ENCODE results near the gene LRCOL1.

LRCOL1 gene

DNA sequence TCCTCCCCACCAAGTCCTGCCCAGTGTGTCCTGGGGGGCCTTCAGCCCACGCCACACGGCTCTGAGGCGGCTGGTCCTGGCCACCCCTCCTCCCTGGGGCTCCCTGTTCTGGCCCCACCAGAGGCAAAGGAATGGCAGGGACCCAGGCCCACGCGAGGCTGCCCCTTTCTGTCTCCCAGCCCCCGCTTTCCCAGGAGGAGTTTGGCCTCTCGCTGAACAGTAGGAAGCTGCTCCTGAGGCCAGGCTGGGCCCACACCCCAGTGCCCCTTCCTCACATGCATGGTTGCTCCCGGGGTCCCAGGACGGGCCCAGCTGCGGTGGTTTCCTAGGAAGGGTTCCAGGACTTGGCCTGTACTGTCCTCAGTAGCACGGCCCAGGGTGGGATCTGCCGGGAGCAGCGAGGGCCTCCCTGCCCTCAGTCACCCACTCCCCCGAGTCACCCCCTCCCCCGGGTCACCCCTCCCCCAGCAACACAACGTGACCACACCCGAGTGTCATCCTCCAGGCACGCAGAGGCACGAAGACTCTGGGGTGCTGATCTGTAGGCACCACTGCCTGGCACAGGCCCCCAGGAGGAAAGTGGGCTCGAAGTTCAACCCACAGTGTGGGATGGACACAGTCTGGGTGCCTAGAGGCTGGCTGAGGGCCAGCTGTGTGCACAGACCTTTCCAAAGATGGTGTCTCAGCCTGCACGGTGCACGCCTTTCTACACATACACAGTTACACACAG lies 33.0 kb downstream of the LRCOL1 start:
- no peak overlapping the region for H3K27ac Mint-ChIP-seq

DNA sequence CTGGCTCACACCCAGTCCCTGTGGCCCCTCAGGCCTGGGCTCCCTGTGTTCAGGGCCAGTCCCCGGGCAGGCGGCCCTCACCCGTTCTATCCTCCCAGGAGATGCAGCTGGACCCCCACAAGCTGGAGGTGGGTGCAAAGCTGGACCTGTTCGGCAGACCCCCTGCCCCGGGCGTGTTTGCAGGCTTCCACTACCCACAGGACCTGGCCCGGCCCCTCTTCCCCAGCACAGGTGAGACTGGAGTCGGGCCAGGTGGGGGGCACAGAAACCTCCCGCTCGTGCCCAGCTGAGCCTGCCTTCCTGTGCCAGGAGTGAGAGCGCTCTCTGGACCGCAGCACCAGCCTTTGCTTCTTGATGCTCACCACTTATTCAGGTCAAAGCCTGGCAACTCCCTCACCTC lies 33.7 kb downstream of the LRCOL1 start:
- Mint-ChIP-seq H3K4me3 (no peak overlapping the region), H3K4me1 (no peaks in the 10 kb centered on the region), H3K27ac (no peak overlapping the region), H3K9me3 (no peaks in the 10 kb centered on the region), H3K36me3 (peaks cover 24% of the 10 kb centered on the region)
- DNase-seq (ENCODE audit: low spot score in 2 of 2) = no peak
- no peak for ATAC-seq

More for the DNA sequence above, 33.0 kb downstream of the LRCOL1 start:
- DNase-seq (ENCODE audit: low spot score in 2 of 2) = no peak
- Mint-ChIP-seq H3K4me3 (no peak overlapping the region), H3K9me3 (no peaks in the 10 kb centered on the region), H3K4me1 (no peaks in the 10 kb centered on the region), H3K36me3 (peaks cover 24% of the 10 kb centered on the region)
- no peak for ATAC-seq

- H3K9me3 Mint-ChIP-seq = no peaks in the 10 kb centered on the region
- H3K27ac Mint-ChIP-seq = no peak overlapping the region
- DNase-seq (ENCODE audit: low spot score in 2 of 2) = no peak
- no peak overlapping the region for H3K4me3 Mint-ChIP-seq
- peaks cover 24% of the 10 kb centered on the region for H3K36me3 Mint-ChIP-seq
- no peak for ATAC-seq
- no peaks in the 10 kb centered on the region for H3K4me1 Mint-ChIP-seq
Measured at GRCh38 chr12:132575661-132576060, 34.7 kb downstream of the LRCOL1 start.

DNA sequence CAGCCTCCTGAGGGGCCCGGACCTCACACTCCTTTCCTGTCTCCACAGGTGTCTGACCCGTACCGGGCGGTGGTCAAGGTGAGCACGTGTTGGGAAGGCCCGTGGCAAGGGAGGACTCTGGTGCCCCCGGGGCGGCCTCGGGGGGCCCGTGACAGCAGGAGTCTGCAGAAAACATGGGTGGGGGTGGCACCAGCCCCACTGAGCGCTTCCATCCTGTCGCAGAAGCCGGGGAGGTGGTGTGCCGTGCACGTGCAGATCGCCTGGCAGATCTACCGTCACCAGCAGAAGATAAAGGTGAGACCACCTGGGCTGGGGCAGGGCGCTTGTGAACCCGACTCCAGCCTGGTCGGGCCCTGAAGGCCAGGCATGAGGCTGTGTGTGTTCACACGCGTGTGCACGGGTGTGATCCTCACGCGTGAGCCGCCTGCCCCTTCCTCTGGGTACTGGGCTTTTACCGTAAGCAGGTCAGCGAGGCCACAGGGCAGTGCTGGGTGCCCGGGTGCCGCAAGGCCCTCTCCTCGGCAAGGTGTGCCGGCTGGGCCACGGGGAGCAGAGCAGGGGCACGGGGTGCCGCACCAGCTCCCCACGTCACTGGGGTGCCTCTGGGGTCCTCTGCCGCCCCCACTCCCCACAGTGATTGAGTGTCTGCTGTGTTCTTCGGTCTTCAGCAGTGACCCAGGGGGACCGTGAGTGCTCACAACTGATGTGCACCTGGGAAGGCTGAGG lies 35.9 kb downstream of the LRCOL1 start:
- Mint-ChIP-seq H3K27ac (no peak overlapping the region), H3K9me3 (no peaks in the 10 kb centered on the region), H3K36me3 (peaks cover 21% of the 10 kb centered on the region), H3K4me1 (no peaks in the 10 kb centered on the region), H3K4me3 (no peak overlapping the region)
- DNase-seq (ENCODE audit: low spot score in 2 of 2) = no peak
- no peak for ATAC-seq

- Mint-ChIP-seq H3K36me3 (peaks cover 15% of the 10 kb centered on the region), H3K27ac (no peak overlapping the region), H3K4me1 (no peaks in the 10 kb centered on the region), H3K9me3 (no peaks in the 10 kb centered on the region), H3K4me3 (no peak overlapping the region)
- no peak for ATAC-seq
- DNase-seq (ENCODE audit: low spot score in 2 of 2) = no peak
Measured at GRCh38 chr12:132572801-132573760, 37.3 kb downstream of the LRCOL1 start.

DNA sequence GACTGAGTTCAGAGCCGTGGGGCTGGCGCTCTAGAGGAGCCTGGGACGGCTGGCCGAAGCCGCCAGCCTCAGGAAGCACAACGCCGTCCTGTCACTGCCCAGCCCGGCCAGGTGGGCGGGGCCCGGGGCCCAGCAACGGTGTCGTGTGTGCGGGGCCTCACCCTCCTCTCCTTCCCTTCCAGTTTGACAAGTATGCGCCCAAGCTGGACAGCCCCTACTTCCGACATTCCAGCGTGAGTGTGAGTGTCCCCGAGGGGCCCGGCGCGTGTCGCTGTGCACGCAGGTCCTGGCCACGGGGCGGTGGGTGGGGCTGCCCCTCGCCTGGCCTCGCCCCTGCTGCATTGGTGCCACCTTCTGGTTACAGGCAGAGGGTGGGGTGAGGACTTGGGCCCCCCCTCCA lies 38.3 kb downstream of the LRCOL1 start:
- no peak overlapping the region for H3K4me3 Mint-ChIP-seq
- no peaks in the 10 kb centered on the region for H3K4me1 Mint-ChIP-seq
- H3K36me3 Mint-ChIP-seq = peaks cover 15% of the 10 kb centered on the region
- H3K27ac Mint-ChIP-seq = no peak overlapping the region
- DNase-seq (ENCODE audit: low spot score in 2 of 2) (no peak), ATAC-seq (no peak)
- no peaks in the 10 kb centered on the region for H3K9me3 Mint-ChIP-seq

GRCh38 chr12:132571598-132571997 lies 38.8 kb downstream of the LRCOL1 start:
- no peak overlapping the region for H3K27ac Mint-ChIP-seq
- DNase-seq (ENCODE audit: low spot score in 2 of 2) (no peak), ATAC-seq (no peak)
- no peaks in the 10 kb centered on the region for H3K4me1 Mint-ChIP-seq
- peaks cover 12% of the 10 kb centered on the region for H3K36me3 Mint-ChIP-seq
- H3K9me3 Mint-ChIP-seq = no peaks in the 10 kb centered on the region
- H3K4me3 Mint-ChIP-seq = no peak overlapping the region

DNA sequence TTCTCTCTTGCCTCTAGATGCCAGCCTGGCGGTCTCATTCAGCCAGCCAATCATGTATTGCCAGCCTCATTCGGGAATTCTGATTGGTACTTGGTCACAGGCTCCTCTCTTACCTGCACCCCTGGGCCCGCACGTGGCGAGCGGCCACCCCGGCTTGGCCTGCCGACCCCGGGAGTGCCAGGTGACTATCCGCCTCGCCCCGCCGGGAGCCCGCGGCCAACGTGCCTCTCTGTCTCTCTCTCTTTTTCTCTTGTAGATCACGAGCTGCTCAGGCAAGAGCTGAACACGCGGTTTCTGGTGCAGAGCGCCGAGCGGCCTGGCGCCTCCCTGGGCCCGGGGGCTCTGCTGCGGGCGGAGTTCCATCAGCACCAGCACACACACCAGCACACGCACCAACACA lies 39.3 kb downstream of the LRCOL1 start:
- Mint-ChIP-seq H3K4me1 (no peaks in the 10 kb centered on the region), H3K9me3 (no peaks in the 10 kb centered on the region), H3K27ac (no peak overlapping the region), H3K4me3 (no peak overlapping the region), H3K36me3 (peaks cover 11% of the 10 kb centered on the region)
- no peak for DNase-seq (ENCODE audit: low spot score in 2 of 2)
- no peak for ATAC-seq

DNA sequence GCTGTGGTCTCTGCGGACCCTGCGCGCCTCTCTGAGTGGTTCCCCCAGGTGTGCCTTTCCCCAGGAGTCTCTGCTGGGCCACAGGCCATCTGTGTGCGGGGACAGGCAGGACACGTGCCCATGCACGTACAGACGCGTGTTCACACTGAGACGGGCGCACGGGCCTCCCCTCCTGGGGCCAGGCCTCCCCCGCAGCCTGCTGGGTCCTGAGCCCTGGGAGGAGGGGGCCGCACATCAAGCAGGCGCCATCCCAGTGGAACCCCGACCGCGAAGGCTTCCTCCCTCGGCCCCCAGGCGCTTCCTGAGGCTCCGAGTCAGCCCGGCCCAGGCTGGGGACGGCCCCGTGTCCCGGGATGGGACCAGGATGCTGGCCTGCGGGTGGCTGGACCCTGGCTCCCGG lies 39.7 kb downstream of the LRCOL1 start:
- Mint-ChIP-seq H3K4me3 (no peak overlapping the region), H3K4me1 (peaks cover 2% of the 10 kb centered on the region), H3K9me3 (no peaks in the 10 kb centered on the region), H3K27ac (no peak overlapping the region), H3K36me3 (peaks cover 11% of the 10 kb centered on the region)
- DNase-seq (ENCODE audit: low spot score in 2 of 2) (no peak), ATAC-seq (no peak)

DNA sequence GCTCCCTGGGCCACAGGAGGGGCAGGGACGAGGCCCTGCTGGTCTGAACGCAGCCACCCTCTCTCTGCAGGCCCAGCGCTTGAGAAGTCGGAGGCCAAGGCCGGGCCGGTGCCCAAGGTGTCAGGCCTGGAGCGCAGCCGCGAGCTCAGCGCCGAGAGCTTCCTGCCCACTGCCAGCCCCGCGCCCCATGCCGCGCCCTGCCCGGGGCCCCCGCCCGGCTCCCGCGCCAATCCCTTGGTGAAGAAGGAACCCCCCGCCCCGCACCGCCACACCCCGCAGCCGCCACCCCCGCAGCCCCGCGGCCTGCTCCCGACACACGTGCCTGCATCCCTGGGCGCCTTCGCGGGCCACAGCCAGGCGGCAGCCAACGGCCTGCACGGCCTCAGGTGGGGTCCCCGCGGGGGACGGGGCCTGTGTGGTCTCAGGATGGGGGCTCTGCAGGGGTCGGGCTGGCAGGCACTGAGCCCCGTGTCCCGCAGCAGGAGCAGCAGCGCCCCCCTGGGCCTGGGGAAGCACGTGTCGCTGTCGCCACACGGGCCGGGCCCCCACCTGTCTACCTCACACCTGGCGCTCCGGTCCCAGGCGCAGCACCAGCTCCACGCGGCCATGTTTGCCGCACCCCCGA lies 40.4 kb downstream of the LRCOL1 start:
- H3K4me3 Mint-ChIP-seq = no peak overlapping the region
- H3K27ac Mint-ChIP-seq = no peak overlapping the region
- peaks cover 7% of the 10 kb centered on the region for H3K36me3 Mint-ChIP-seq
- no peaks in the 10 kb centered on the region for H3K9me3 Mint-ChIP-seq
- no peak for DNase-seq (ENCODE audit: low spot score in 2 of 2)
- ATAC-seq = no peak
- H3K4me1 Mint-ChIP-seq = peaks cover 9% of the 10 kb centered on the region

DNA sequence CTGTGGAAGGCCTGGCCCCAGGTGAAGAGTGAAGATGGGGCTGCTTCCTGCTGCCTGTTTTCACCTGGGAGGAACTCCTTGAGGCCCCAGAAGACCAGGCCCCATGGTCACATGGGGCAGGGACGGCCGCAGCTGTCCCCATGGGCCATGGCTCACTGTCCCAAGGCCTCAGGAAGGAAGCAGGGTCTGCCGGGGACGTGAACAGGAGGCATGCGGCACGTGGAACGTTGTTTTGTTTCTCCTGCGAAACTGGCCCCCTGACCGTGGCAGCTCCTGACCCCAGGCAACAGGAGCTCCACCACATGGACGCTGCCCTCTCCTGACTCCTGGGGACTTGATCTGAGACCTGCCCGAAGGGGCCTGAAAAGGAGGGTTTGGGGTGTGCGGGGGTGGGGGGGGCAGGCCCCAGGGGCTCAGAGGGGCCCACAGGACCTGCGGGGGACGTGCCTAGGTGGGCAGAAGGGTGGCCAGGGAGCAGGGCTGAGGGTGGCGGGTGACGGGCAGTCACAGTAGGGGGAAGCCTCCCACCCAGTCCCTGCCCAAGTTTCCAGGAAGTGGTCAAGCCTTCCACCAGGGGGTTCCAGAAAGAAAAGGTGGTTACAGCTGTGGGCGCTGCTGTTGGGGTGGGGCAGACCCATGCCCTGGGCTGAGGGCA lies 41.4 kb downstream of the LRCOL1 start:
- Mint-ChIP-seq H3K9me3 (no peaks in the 10 kb centered on the region), H3K4me1 (peaks cover 11% of the 10 kb centered on the region), H3K36me3 (peaks cover 7% of the 10 kb centered on the region), H3K4me3 (no peak overlapping the region), H3K27ac (peak overlapping the region; percentile 14)
- DNase-seq (ENCODE audit: low spot score in 2 of 2) (no peak), ATAC-seq (no peak)

- peak overlapping the region; percentile 14 for H3K27ac Mint-ChIP-seq
- H3K4me1 Mint-ChIP-seq = peaks cover 11% of the 10 kb centered on the region
- H3K4me3 Mint-ChIP-seq = no peak overlapping the region
- ATAC-seq (no peak), DNase-seq (ENCODE audit: low spot score in 2 of 2) (no peak)
- peaks cover 7% of the 10 kb centered on the region for H3K36me3 Mint-ChIP-seq
- H3K9me3 Mint-ChIP-seq = no peaks in the 10 kb centered on the region
Measured at GRCh38 chr12:132568301-132568700, 42.1 kb downstream of the LRCOL1 start.

DNA sequence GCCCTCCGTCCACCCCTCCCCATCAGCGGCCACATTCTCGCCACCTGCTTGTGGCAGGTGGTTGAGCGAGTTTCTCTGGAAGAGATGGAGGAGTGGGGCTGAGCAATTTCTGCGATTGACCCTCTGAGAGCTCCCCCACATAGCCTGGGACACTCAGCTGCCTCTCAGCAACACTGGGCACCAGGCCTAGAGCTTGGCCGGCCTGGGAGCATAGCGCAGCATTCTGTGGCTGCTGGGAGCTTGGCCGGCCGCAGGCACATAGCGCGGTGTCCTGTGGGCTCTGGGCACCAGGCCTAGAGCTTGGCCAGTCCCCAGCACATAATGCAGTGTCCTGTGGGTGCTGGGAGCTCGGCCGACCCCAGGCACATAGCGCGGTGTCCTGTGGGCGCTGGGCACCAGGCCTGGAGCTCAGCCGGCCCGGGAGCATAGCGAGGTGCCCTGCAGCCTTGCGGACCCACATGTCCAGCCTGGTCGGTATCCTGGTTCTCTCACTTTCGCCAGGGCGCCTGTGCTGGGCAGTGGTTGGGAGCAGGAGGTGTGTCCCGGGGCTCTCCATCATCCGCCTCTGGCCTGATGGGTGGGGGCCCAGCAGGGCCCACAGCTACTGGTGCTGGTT lies 43.8 kb downstream of the LRCOL1 start:
- peaks cover 11% of the 10 kb centered on the region for H3K4me1 Mint-ChIP-seq
- DNase-seq (ENCODE audit: low spot score in 2 of 2) (no peak), ATAC-seq (no peak)
- no peaks in the 10 kb centered on the region for H3K9me3 Mint-ChIP-seq
- no peak overlapping the region for H3K4me3 Mint-ChIP-seq
- H3K27ac Mint-ChIP-seq = peak overlapping the region; percentile 29
- H3K36me3 Mint-ChIP-seq = peaks cover 7% of the 10 kb centered on the region

GRCh38 chr12:132565365-132565764 lies 45.0 kb downstream of the LRCOL1 start:
- Mint-ChIP-seq H3K4me1 (peaks cover 11% of the 10 kb centered on the region), H3K9me3 (no peaks in the 10 kb centered on the region), H3K27ac (no peak overlapping the region), H3K36me3 (peaks cover 7% of the 10 kb centered on the region), H3K4me3 (no peak overlapping the region)
- ATAC-seq (no peak), DNase-seq (ENCODE audit: low spot score in 2 of 2) (no peak)

Data from stimulated activated effector memory CD8-positive, alpha-beta T cell treated with anti-CD3 and anti-CD28 coated beads, Interleukin-12 subunit alpha, Interleukin-12 subunit beta, amount 100 ng/mL, for 72 hours (primary cell).